Coronary artery (tissue), 2 donors: ENCODE data around the gene CDK3.

Experiments used
- DNase-seq: peaks from one replicate; pipeline ENCODE4 v3.0.0-alpha.2; 2017; ENCODE audit warnings: low spot score
- H3K27ac ChIP-seq, 2 donors: fragments of 200-600 bp; sonication (generic); one replicate each; pipeline ENCODE4 v1.5.1; 2016 to 2019
- H3K4me3 ChIP-seq: fragments of 200-600 bp; sonication (generic); 2 replicates; pipeline ENCODE4 v1.5.1; 2016; ENCODE audit warnings: mild to moderate bottlenecking, moderate library complexity
- CTCF ChIP-seq: fragments of 200-600 bp; sonication (generic); IDR thresholded peaks from one replicate; pipeline ENCODE4 v1.5.1; 2019; ENCODE audit warnings: antibody characterized with exemption

CDK3 gene

GRCh38 chr17:76014100-76014924 is 13.7 kb downstream of the CDK3 start:
- no peak for DNase-seq
- TF ChIP-seq CTCF = peak; percentile 91
- no peak overlapping the region for H3K27ac ChIP-seq
- no peak overlapping the region for H3K4me3 ChIP-seq

DNA sequence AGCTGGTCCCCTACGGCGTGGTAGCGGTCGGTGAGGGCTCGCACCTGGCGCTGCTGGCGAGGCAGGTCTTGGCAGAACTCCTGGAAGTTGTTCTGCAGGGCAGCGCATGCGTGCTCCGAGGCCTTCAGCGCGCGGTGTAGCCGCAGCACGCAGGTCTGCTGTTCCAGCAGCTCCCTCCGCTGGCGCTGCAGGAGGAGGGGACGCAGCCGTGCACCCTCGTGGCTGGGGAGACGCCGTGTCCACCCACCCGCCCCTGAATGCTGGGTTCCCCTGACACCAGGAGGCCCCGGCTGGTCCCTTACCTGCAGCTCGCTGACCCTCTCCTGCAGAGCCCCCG is 14.2 kb downstream of the CDK3 start:
- DNase-seq = no peak
- no peak overlapping the region for H3K4me3 ChIP-seq
- H3K27ac ChIP-seq = no peak overlapping the region
- TF ChIP-seq CTCF = no peak

GRCh38 chr17:76017481-76018339 is 17.1 kb downstream of the CDK3 start:
- no peak overlapping the region for H3K27ac ChIP-seq
- no peak for DNase-seq
- H3K4me3 ChIP-seq = no peak overlapping the region
- TF ChIP-seq CTCF = no peak

- DNase-seq = no peak
- TF ChIP-seq CTCF = no peak
- Histone ChIP-seq H3K27ac (no peak overlapping the region), H3K4me3 (no peak overlapping the region)
These were observed 17.7 kb downstream of the CDK3 start for GRCh38 chr17:76018340-76018680.

DNA sequence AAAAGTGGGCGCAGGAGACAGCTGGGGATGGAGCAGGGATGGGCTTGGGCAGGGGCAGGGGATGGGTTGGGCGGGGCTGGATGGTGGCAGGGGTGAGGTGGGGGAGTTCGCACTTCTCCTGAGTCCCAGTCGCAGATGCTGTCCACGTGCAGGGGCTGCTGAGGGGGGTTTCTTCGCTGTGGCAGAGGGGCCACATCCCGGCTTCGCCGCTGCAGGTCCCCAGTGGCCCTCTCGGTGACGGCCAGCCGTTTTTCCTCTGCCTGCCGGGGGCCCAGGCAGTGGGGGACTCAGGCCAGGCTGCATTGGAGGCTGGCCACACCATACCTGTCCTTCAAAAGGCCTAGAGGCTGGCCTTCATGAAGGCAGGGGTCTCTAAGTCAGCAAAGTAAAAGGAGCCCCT is 18.1 kb downstream of the CDK3 start:
- no peak for DNase-seq
- TF ChIP-seq CTCF = no peak
- Histone ChIP-seq H3K27ac (no peak overlapping the region), H3K4me3 (no peak overlapping the region)

DNA sequence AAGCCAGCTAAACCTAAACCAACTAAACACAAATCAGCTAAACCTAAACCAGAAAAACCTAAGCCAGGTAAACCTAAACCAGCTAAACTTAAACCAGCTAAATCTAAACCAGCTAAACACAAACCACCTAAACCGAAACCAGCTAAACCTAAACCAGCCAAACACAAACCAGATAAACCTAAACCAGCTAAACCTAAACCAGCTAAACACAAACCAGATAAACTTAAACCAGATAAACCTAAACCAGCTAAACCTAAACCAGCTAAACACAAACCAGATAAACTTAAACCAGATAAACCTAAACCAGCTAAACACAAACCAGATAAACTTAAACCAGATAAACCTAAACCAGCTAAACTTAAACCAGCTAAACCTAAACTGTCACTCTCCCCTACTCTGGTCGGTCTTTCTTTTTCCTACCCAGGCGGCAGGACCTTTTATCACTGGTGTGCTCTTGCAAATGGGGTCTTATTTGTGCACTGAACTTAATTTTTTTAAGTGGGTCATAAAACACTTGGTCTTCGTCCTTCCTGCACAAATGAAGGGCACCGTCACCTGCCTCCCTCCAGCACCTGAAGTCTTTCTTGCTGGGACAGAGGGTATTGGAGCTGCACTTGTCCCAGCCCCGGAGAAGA is 19.3 kb downstream of the CDK3 start:
- TF ChIP-seq CTCF = no peak
- H3K27ac ChIP-seq = no peak overlapping the region
- H3K4me3 ChIP-seq = no peak overlapping the region
- DNase-seq = no peak
